GM19239 (cell line): Measurements from ENCODE around the gene LIMS3.
"Not testable (repeated sequence)": the region's sequence is repeated elsewhere in the genome, so short reads cannot be mapped to it uniquely, and the experiment has no call there.

Experiments used
- DNase-seq: peaks from one replicate; pipeline ENCODE4 v3.0.0; 2011; ENCODE audit warnings: low spot score; ENCODE audit not compliant: insufficient read length
- FAIRE-seq: peaks from 2 replicates; lab custom pipeline; 2011; peaks lifted over from hg19 to GRCh38; lab: Jason Lieb, UNC

Gene LIMS3

GRCh38 chr2:109898462-109899336, at the start of gene LIMS3:
LIMS3 (plus strand) TSS chr2:109898688; CDS start chr2:109898729, 41 bp downstream.
- DNase-seq, FAIRE-seq: not testable (repeated sequence)

- not testable (repeated sequence) for DNase-seq
- FAIRE-seq: peak; percentile 23
Measured at GRCh38 chr2:109871129-109871751, 27.2 kb upstream of the LIMS3 start.

GRCh38 chr2:109876625-109877024, 21.9 kb upstream of the LIMS3 start:
- FAIRE-seq, DNase-seq: not testable (repeated sequence)

GRCh38 chr2:109882112-109882511, 16.4 kb upstream of the LIMS3 start:
- DNase-seq, FAIRE-seq: not testable (repeated sequence)

- not testable (repeated sequence) for FAIRE-seq, DNase-seq
Measured at GRCh38 chr2:109888414-109888813, 10.1 kb upstream of the LIMS3 start.

GRCh38 chr2:109889909-109890308, 8.6 kb upstream of the LIMS3 start:
- not testable (repeated sequence) for DNase-seq, FAIRE-seq

GRCh38 chr2:109891024-109891423, 7.5 kb upstream of the LIMS3 start:
- DNase-seq, FAIRE-seq: not testable (repeated sequence)

GRCh38 chr2:109893736-109894135, 4.8 kb upstream of the LIMS3 start:
- not testable (repeated sequence) for FAIRE-seq

GRCh38 chr2:109894141-109894540, 4.3 kb upstream of the LIMS3 start:
- FAIRE-seq: not testable (repeated sequence)

More at GRCh38 chr2:109893736-109894135, 4.8 kb upstream of the LIMS3 start:
- not testable (repeated sequence) for DNase-seq

GRCh38 chr2:109895090-109895869, 3.2 kb upstream of the LIMS3 start:
- FAIRE-seq: not testable (repeated sequence)

More at GRCh38 chr2:109894141-109894540, 4.3 kb upstream of the LIMS3 start:
- not testable (repeated sequence) for DNase-seq

GRCh38 chr2:109896212-109896611, 2.3 kb upstream of the LIMS3 start:
- not testable (repeated sequence) for FAIRE-seq, DNase-seq

More at GRCh38 chr2:109895090-109895869, 3.2 kb upstream of the LIMS3 start:
- DNase-seq: not testable (repeated sequence)

- FAIRE-seq, DNase-seq: not testable (repeated sequence)
Measured at GRCh38 chr2:109897769-109898461, 573 bp upstream of the LIMS3 start.

GRCh38 chr2:109905796-109906195, 7.3 kb downstream of the LIMS3 start:
- not testable (repeated sequence) for FAIRE-seq

GRCh38 chr2:109908626-109909025, 10.1 kb downstream of the LIMS3 start:
- not testable (repeated sequence) for DNase-seq, FAIRE-seq

More at GRCh38 chr2:109905796-109906195, 7.3 kb downstream of the LIMS3 start:
- not testable (repeated sequence) for DNase-seq

GRCh38 chr2:109910789-109911188, 12.3 kb downstream of the LIMS3 start:
- not testable (repeated sequence) for FAIRE-seq, DNase-seq

GRCh38 chr2:109913911-109914310, 15.4 kb downstream of the LIMS3 start:
- FAIRE-seq, DNase-seq: not testable (repeated sequence)

GRCh38 chr2:109914552-109914951, 16.1 kb downstream of the LIMS3 start:
- not testable (repeated sequence) for FAIRE-seq

GRCh38 chr2:109915830-109916229, 17.3 kb downstream of the LIMS3 start:
- FAIRE-seq, DNase-seq: not testable (repeated sequence)

More at GRCh38 chr2:109914552-109914951, 16.1 kb downstream of the LIMS3 start:
- DNase-seq: not testable (repeated sequence)

GRCh38 chr2:109920162-109920561, 21.7 kb downstream of the LIMS3 start:
- DNase-seq, FAIRE-seq: not testable (repeated sequence)
